NT2/D1 (cell line): ENCODE data around the gene XYLT1.

Experiments
- DNase-seq: peaks from one replicate; pipeline ENCODE4 v3.0.0-alpha.2; 2011; ENCODE audit warnings: low read depth, low spot score
- H3K27me3 ChIP-seq: 2 replicates; pipeline ENCODE4 v1.6.0; 2011; ENCODE audit warnings: mild to moderate bottlenecking; ENCODE audit not compliant: insufficient read length, insufficient read depth
- H3K36me3 ChIP-seq: 2 replicates; pipeline ENCODE4 v1.6.1; 2011; ENCODE audit warnings: mild to moderate bottlenecking, low read length, mixed read lengths; ENCODE audit not compliant: insufficient read depth, insufficient read length
- H3K4me1 ChIP-seq: 2 replicates; pipeline ENCODE4 v1.5.1; 2011; ENCODE audit not compliant: insufficient read depth, insufficient read length
- H3K4me3 ChIP-seq: 2 replicates; pipeline ENCODE4 v1.5.1; 2011; ENCODE audit warnings: low read depth; ENCODE audit not compliant: insufficient read length
- H3K9ac ChIP-seq: 2 replicates; pipeline ENCODE4 v1.6.0; 2011; ENCODE audit warnings: low read depth; ENCODE audit not compliant: insufficient read length
- H3K9me3 ChIP-seq: 2 replicates; pipeline ENCODE4 v1.5.1; 2011; ENCODE audit warnings: mild to moderate bottlenecking, low read length; ENCODE audit not compliant: insufficient read depth
- SUZ12 ChIP-seq: IDR thresholded peaks from 2 replicates; pipeline ENCODE4 v1.6.1; 2011; ENCODE audit not compliant: insufficient read length, insufficient read depth; ENCODE audit errors: extremely low read depth
- YY1 ChIP-seq: IDR thresholded peaks from 2 replicates; pipeline ENCODE4 v1.6.1; 2011; ENCODE audit not compliant: insufficient read length, insufficient read depth
- ZNF274 ChIP-seq: IDR thresholded peaks from 2 replicates; pipeline ENCODE4 v1.6.1; 2011; ENCODE audit warnings: mild to moderate bottlenecking, low read depth, low read length

XYLT1 gene

DNA sequence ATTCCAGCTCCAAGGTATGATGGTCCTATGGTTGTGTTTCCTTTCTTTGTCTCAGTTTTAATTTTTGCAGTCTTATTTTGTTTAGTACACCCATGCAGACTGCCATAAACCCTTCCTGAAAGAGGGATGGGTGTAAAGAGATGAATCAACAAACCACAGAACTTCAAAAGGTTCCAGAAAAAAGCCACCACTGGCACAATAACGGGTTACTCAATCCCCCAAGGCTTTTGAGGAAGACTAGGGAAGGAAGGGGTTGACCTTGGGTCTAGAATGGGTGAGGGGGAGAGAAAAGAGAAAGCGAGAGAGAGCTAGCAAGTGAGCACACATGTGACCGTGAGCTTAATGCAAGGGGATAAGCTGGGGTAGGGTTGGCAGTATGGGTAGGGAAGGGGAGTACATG is 168.1 kb downstream of the XYLT1 start:
- peaks cover 2% of the 10 kb centered on the region for H3K4me1 ChIP-seq
- no peak overlapping the region for H3K4me3 ChIP-seq

GRCh38 chr16:17302214-17302613 is 168.5 kb downstream of the XYLT1 start:
- H3K9me3 ChIP-seq, result no peaks in the 10 kb centered on the region
- no peak overlapping the region for H3K4me3 ChIP-seq
- H3K9ac ChIP-seq, result no peak overlapping the region
- no peak for DNase-seq
- no peaks in the 10 kb centered on the region for H3K27me3 ChIP-seq
- no peak for TF ChIP-seq SUZ12
- TF ChIP-seq YY1, result no peak
- no peak for TF ChIP-seq ZNF274
- peaks cover 2% of the 10 kb centered on the region for H3K4me1 ChIP-seq
- no peaks in the 10 kb centered on the region for H3K36me3 ChIP-seq

More for the DNA sequence above, 168.1 kb downstream of the XYLT1 start:
- H3K27me3 ChIP-seq, result no peaks in the 10 kb centered on the region
- H3K36me3 ChIP-seq, result no peaks in the 10 kb centered on the region
- no peak for TF ChIP-seq ZNF274
- TF ChIP-seq YY1, result no peak
- TF ChIP-seq SUZ12, result no peak
- H3K9me3 ChIP-seq, result no peaks in the 10 kb centered on the region
- DNase-seq, result no peak
- H3K9ac ChIP-seq, result no peak overlapping the region

GRCh38 chr16:17301593-17302135 is 169.1 kb downstream of the XYLT1 start:
- no peak overlapping the region for H3K9ac ChIP-seq
- H3K4me3 ChIP-seq, result no peak overlapping the region
- H3K9me3 ChIP-seq, result no peaks in the 10 kb centered on the region
- TF ChIP-seq SUZ12 (no peak), YY1 (no peak), ZNF274 (no peak)
- no peak for DNase-seq
- peaks cover 2% of the 10 kb centered on the region for H3K4me1 ChIP-seq
- H3K36me3 ChIP-seq, result no peaks in the 10 kb centered on the region
- H3K27me3 ChIP-seq, result no peaks in the 10 kb centered on the region

DNA sequence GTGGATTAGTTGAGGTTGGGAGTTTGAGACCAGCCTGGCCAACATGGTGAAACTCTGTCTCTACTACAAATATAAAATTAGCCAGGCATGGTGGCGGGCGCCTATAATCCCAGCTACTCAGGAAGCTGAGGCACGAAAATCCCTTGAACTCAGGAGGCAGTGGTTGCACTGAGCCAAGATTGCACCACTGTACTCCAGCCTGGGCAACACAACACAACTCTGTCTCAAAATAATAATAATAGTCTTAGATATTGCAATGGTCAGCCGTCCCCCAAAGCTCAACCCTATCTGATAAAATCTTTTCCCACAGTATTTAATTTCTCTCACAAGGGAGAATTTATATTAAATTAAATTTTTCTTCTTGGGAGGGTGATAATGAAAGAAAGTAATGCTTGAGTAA is 169.6 kb downstream of the XYLT1 start:
- Histone ChIP-seq H3K4me1 (peaks cover 2% of the 10 kb centered on the region), H3K27me3 (no peaks in the 10 kb centered on the region), H3K36me3 (no peaks in the 10 kb centered on the region), H3K4me3 (no peak overlapping the region), H3K9ac (no peak overlapping the region), H3K9me3 (no peaks in the 10 kb centered on the region)
- TF ChIP-seq YY1 (no peak), ZNF274 (no peak), SUZ12 (no peak)
- DNase-seq, result no peak

DNA sequence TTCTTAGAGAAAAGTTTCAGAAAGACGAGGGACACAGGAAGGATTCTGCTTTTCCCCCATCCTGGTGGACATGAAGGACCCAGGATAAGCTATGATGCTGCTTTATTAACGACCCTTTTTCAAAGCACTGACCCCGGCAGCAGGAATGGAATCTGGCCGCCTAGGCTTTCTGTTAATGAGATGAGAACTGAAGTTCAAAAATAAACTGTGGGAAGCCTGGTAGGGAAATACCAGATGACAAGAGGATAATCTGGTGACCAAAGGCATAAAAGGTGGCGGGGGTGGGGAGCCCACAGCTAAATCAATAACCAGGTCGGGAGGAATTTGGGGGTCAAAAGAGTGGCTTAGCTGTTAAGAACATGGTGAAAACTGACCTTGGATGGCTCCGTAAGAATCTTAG is 171.0 kb downstream of the XYLT1 start:
- H3K27me3 ChIP-seq, result no peaks in the 10 kb centered on the region
- TF ChIP-seq YY1 (no peak), ZNF274 (no peak), SUZ12 (no peak)
- H3K36me3 ChIP-seq, result no peaks in the 10 kb centered on the region
- no peak overlapping the region for H3K9ac ChIP-seq
- H3K4me1 ChIP-seq, result peaks cover 2% of the 10 kb centered on the region
- DNase-seq, result no peak
- no peak overlapping the region for H3K4me3 ChIP-seq
- H3K9me3 ChIP-seq, result no peaks in the 10 kb centered on the region

DNA sequence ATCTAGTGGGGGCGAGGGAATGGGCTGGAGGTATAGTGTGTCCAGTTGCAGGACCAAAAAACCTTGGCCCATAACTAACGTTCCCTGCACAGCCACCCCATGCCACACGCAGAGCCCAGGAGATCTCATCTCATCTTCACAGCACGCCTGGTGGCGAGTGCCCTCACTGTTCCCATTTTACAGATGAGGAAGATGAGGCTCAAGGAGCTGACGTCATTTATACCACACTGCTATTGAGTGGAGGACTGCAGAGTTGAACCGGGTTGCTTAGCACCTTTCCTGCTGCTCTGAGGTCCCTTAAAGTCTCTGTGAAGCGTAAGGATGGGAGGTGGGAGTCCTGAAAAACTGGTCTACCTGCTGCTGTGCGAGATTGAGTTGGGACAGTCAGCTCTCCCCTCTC is 172.5 kb downstream of the XYLT1 start:
- no peak for DNase-seq
- no peaks in the 10 kb centered on the region for H3K36me3 ChIP-seq
- TF ChIP-seq YY1 (no peak), ZNF274 (no peak), SUZ12 (no peak)
- H3K9ac ChIP-seq, result no peak overlapping the region
- H3K27me3 ChIP-seq, result no peaks in the 10 kb centered on the region
- peaks cover 2% of the 10 kb centered on the region for H3K4me1 ChIP-seq
- H3K9me3 ChIP-seq, result no peaks in the 10 kb centered on the region
- H3K4me3 ChIP-seq, result no peak overlapping the region

DNA sequence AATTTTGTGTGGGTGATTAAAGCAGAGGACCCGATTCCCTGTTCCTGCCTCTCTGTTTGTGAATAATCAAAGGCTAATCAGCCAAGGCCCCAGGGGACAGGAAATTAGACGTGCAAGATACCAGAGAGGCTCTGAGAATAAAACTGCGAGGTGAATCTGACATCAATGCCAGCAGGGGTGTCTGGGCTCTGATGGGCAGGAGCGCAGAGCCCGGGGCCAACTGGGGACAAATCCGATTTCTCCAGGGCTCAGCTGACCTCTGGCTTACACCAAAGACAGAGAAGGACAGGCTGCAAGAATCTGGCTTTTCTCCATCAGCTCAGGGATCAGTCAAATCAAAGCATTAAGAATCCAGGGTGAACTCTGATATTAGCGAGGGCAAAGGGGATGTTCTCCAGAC is 174.3 kb downstream of the XYLT1 start:
- no peaks in the 10 kb centered on the region for H3K27me3 ChIP-seq
- no peaks in the 10 kb centered on the region for H3K4me1 ChIP-seq
- no peak overlapping the region for H3K9ac ChIP-seq
- H3K9me3 ChIP-seq, result no peaks in the 10 kb centered on the region
- H3K4me3 ChIP-seq, result no peak overlapping the region
- no peaks in the 10 kb centered on the region for H3K36me3 ChIP-seq
- TF ChIP-seq ZNF274 (no peak), YY1 (no peak), SUZ12 (no peak)
- DNase-seq, result no peak

DNA sequence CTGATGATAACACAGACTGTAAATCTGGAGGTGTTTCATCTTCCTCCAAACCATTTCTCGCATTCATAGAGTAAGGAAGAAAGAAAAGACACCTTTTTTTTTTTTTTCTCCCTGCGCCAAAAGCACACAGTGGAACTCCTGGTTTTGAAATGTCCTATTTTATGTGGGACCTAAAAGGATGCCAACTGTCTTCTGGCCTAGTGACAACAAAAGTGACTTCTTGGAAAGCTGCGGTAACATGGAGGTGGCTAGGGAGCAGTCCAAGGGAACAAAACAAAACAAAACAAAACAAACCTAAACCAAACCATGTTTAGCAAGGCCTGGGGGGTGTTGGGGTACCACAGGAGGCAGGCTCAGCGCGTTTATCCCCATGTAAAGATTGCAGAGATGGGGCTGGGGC is 174.8 kb downstream of the XYLT1 start:
- TF ChIP-seq YY1 (no peak), SUZ12 (no peak), ZNF274 (no peak)
- no peak for DNase-seq
- Histone ChIP-seq H3K36me3 (no peaks in the 10 kb centered on the region), H3K27me3 (no peaks in the 10 kb centered on the region), H3K4me1 (no peaks in the 10 kb centered on the region), H3K9ac (no peak overlapping the region), H3K4me3 (no peak overlapping the region), H3K9me3 (no peaks in the 10 kb centered on the region)
